Measurements from ENCODE around the gene TRIML2.
"Not testable (repeated sequence)": the region's sequence is repeated elsewhere in the genome, so short reads cannot be mapped to it uniquely, and the experiment has no call there.

TRIML2 gene

GRCh38 chr4:188107931-188108843 lies 1.2 kb downstream of the TRIML2 start:
- DNase-seq (ENCODE audit: low read depth): no peak

- DNase-seq (ENCODE audit: low read depth): no peak
These were observed 2.9 kb downstream of the TRIML2 start for GRCh38 chr4:188106454-188106853.

- no peak for DNase-seq (ENCODE audit: low read depth)
These were observed 16.6 kb downstream of the TRIML2 start for GRCh38 chr4:188092824-188093223.

- no peak for DNase-seq (ENCODE audit: low read depth)
These were observed 22.5 kb downstream of the TRIML2 start for GRCh38 chr4:188086858-188087257.

- no peak for DNase-seq (ENCODE audit: low read depth)
These were observed 26.6 kb downstream of the TRIML2 start for GRCh38 chr4:188082796-188083195.

- DNase-seq (ENCODE audit: low read depth): no peak
These were observed 31.3 kb downstream of the TRIML2 start for GRCh38 chr4:188078116-188078515.

- DNase-seq (ENCODE audit: low read depth): no peak
These were observed 33.2 kb downstream of the TRIML2 start for GRCh38 chr4:188076169-188076568.

- no peak for DNase-seq (ENCODE audit: low read depth)
These were observed 48.3 kb downstream of the TRIML2 start for GRCh38 chr4:188061083-188061482.

GRCh38 chr4:188053302-188053701 lies 56.1 kb downstream of the TRIML2 start:
- no peak for DNase-seq (ENCODE audit: low read depth)

- DNase-seq (ENCODE audit: low read depth): no peak
These were observed 62.7 kb downstream of the TRIML2 start for GRCh38 chr4:188046657-188047056.

- not testable (repeated sequence) for DNase-seq (ENCODE audit: low read depth)
These were observed 63.9 kb downstream of the TRIML2 start for GRCh38 chr4:188045461-188045860.

- DNase-seq (ENCODE audit: low read depth): no peak
These were observed 66.2 kb downstream of the TRIML2 start for GRCh38 chr4:188043154-188043553.

- no peak for DNase-seq (ENCODE audit: low read depth)
These were observed 67.2 kb downstream of the TRIML2 start for GRCh38 chr4:188042191-188042590.

GRCh38 chr4:188041721-188042120 lies 67.7 kb downstream of the TRIML2 start:
- DNase-seq (ENCODE audit: low read depth): no peak
